Endothelial cell of umbilical vein (primary cell): ENCODE data around the gene PPIE. TPM values are rescaled to one million over a fixed set of nuclear protein-coding genes. Genes with fewer than 3 reads are reported as not detected.

Source experiments
- BruUV-seq: library from RNA; stranded (reverse); fragments of 400-500 nt; replicated peaks from 2 replicates; lab custom pipeline; 2021; lab: Mats Ljungman, UMichigan
- CTCF ChIA-PET: fragments of 300-600, 350-600 bp; sonication (Branson Sonifier 250); formaldehyde crosslinking; loops from one replicate; lab custom pipeline; 2021; ENCODE audit warnings: antibody characterized with exemption, inconsistent platforms; lab: Charles Lee
- POLR2A ChIA-PET: fragments of 300-600, 350-600 bp; sonication (Branson Sonifier 250); formaldehyde crosslinking; loops from one replicate; lab custom pipeline; 2021; ENCODE audit warnings: antibody characterized with exemption, inconsistent platforms; lab: Charles Lee
- DNase-seq: peaks from one replicate; pipeline ENCODE4 v3.0.0-alpha.2; 2011; ENCODE audit warnings: low read depth, low spot score
- FAIRE-seq: peaks from 2 replicates; lab custom pipeline; 2011; peaks lifted over from hg19 to GRCh38; lab: Jason Lieb, UNC
- H2AFZ ChIP-seq: 2 replicates; pipeline ENCODE4 v1.6.0; 2012; ENCODE audit warnings: low read depth, low read length, control low read depth, inconsistent platforms
- H3K27ac ChIP-seq: 2 replicates; pipeline ENCODE4 v1.5.1; 2011; ENCODE audit warnings: low read depth, mild to moderate bottlenecking, control low read depth, low read length, moderate library complexity; ENCODE audit not compliant: insufficient read depth
- H3K27me3 ChIP-seq, 2 experiments: 2 replicates each; pipeline versions ENCODE4 v1.6.0 to v1.6.1; 2011; ENCODE audit warnings: low read length in 2 of 2, mixed read lengths in 1 of 2; ENCODE audit not compliant: control insufficient read depth in 2 of 2, insufficient read depth in 2 of 2
- H3K36me3 ChIP-seq, 2 experiments: 2 replicates in 1 of 2; 3 replicates in 1 of 2; pipeline ENCODE4 v1.5.1; 2011; ENCODE audit warnings: low read length in 2 of 2, mild to moderate bottlenecking in 1 of 2, moderate library complexity in 1 of 2; ENCODE audit not compliant: control insufficient read depth in 2 of 2, insufficient read depth in 2 of 2; ENCODE audit errors: extremely low read depth in 1 of 2
- H3K4me1 ChIP-seq: 3 replicates; pipeline ENCODE4 v1.5.1; 2011; ENCODE audit warnings: mild to moderate bottlenecking, low read length; ENCODE audit not compliant: control insufficient read depth, insufficient read depth; ENCODE audit errors: extremely low read depth
- H3K4me2 ChIP-seq: 2 replicates; pipeline ENCODE4 v1.6.1; 2011; ENCODE audit warnings: low read length, control low read depth, mixed read lengths; ENCODE audit not compliant: insufficient read depth
- H3K4me3 ChIP-seq, 3 experiments: fragments of 200-600 bp in 1 of 3; sonication (generic), shearing (Covaris generic) in 1 of 3; replicated peaks in 1 of 3; 2 replicates each; pipeline ENCODE4 v1.5.1; 2011 to 2016; ENCODE audit warnings: control low read depth in 3 of 3, low read length in 3 of 3, mild to moderate bottlenecking in 2 of 3, inconsistent platforms in 1 of 3, low read depth in 1 of 3, moderate library complexity in 1 of 3; ENCODE audit not compliant: insufficient read depth in 1 of 3
- H3K79me2 ChIP-seq: 2 replicates; pipeline ENCODE4 v1.6.0; 2012; ENCODE audit warnings: low read length, inconsistent platforms; ENCODE audit not compliant: control insufficient read depth, insufficient read depth
- H3K9ac ChIP-seq: replicated peaks from 2 replicates; pipeline ENCODE3; 2011; ENCODE audit warnings: low read length, control low read depth; ENCODE audit not compliant: insufficient read depth; ENCODE audit errors: extremely low read depth
- H3K9me1 ChIP-seq: replicated peaks from 3 replicates; pipeline ENCODE4 v1.6.0; 2011; ENCODE audit warnings: mild to moderate bottlenecking, low read length; ENCODE audit not compliant: control insufficient read depth, insufficient read depth; ENCODE audit errors: extremely low read depth
- H3K9me3 ChIP-seq: replicated peaks from 2 replicates; pipeline ENCODE4 v1.5.1; 2012; ENCODE audit warnings: low read length, inconsistent platforms; ENCODE audit not compliant: control insufficient read depth, insufficient read depth
- H4K20me1 ChIP-seq: replicated peaks from 2 replicates; pipeline ENCODE3; 2011; ENCODE audit warnings: mild to moderate bottlenecking, low read length; ENCODE audit not compliant: control insufficient read depth, insufficient read depth; ENCODE audit errors: extremely low read depth
- EZH2 ChIP-seq: IDR thresholded peaks from 2 replicates; pipeline ENCODE4 v1.6.1; 2012; ENCODE audit warnings: borderline replicate concordance, low read depth, mild to moderate bottlenecking, moderate library complexity, low read length, inconsistent platforms; ENCODE audit not compliant: severe bottlenecking
- FOS ChIP-seq: IDR thresholded peaks from 2 replicates; pipeline ENCODE4 v1.6.1; 2011; ENCODE audit warnings: mild to moderate bottlenecking, low read length, moderate library complexity, borderline replicate concordance; ENCODE audit not compliant: insufficient read depth
- GATA2 ChIP-seq: IDR thresholded peaks from 2 replicates; pipeline ENCODE4 v1.7.0; 2011; ENCODE audit warnings: low read depth, mild to moderate bottlenecking, moderate library complexity, mixed read lengths, low read length; ENCODE audit not compliant: insufficient read length, insufficient read depth
- JUN ChIP-seq: IDR thresholded peaks from 2 replicates; pipeline ENCODE4 v1.6.1; 2011; ENCODE audit warnings: borderline replicate concordance, low read depth; ENCODE audit not compliant: insufficient read length, insufficient read depth
- MYC ChIP-seq: IDR thresholded peaks from one replicate; pipeline ENCODE4 v1.6.1; 2011; ENCODE audit warnings: mild to moderate bottlenecking, low read depth, low read length
- POLR2A ChIP-seq: IDR thresholded peaks from 2 replicates; pipeline ENCODE4 v1.6.1; 2012; ENCODE audit warnings: low read depth, mild to moderate bottlenecking, control low read depth, low read length
- POLR2AphosphoS5 ChIP-seq: IDR thresholded peaks from 2 replicates; pipeline ENCODE4 v1.6.1; 2012; ENCODE audit warnings: low read depth, mild to moderate bottlenecking, control low read depth, low read length, moderate library complexity; ENCODE audit not compliant: insufficient read depth
- dilution Hi-C: fragments of 300-500 bp; cut with MboI; formaldehyde crosslinking; loops from one replicate; pipeline ENCODE4 v1.15.0; 2019; ENCODE audit warnings: low sequenced_read_pairs; ENCODE audit not compliant: extremely low pct_ligation_motif_present
- intact Hi-C: fragments of 100-400 bp; cut with micrococcal nuclease; formaldehyde crosslinking; loops from one replicate; pipeline ENCODE4 v1.10.0; 2022
- polyA plus RNA-seq, 4 experiments: library from polyadenylated mRNA; depleted of rRNA in 3 of 4; stranded (reverse) in 3 of 4; unstranded in 1 of 4; fragments of >200 nt; gene quantifications; 2 replicates each; pipeline versions ENCODE4 v1.2.1 to v1.2.3, GENCODE V29; 2011 to 2012; ENCODE audit warnings: missing spikeins in 1 of 4
- total RNA-seq: library from RNA; stranded (reverse); gene quantifications from 2 replicates; pipeline ENCODE4 v1.2.3, GENCODE V29; 2021
- TF ChIP-seq, protein P1 (sequence below): IDR thresholded peaks from 2 replicates; pipeline ENCODE4 v1.6.1; 2011; ENCODE audit not compliant: insufficient read depth, insufficient read length
- TF ChIP-seq, protein P2 (sequence below), 2 donors: IDR thresholded peaks; 1 replicate in 1 of 2; 2 replicates in 1 of 2; pipeline ENCODE4 v1.5.1; 2011; ENCODE audit warnings: low read length in 2 of 2, mild to moderate bottlenecking in 2 of 2, moderate library complexity in 2 of 2, control low read depth in 1 of 2, inconsistent platforms in 1 of 2, low read depth in 1 of 2; ENCODE audit not compliant: insufficient read depth in 1 of 2; ENCODE audit errors: extremely low read depth in 1 of 2

The PPIE gene
- total and polyA plus RNA-seq, 2 donors (not counting 3 experiments of a cell fraction or from before 2014, with no cell fraction given): 44.4 to 74.9 TPM

DNA sequence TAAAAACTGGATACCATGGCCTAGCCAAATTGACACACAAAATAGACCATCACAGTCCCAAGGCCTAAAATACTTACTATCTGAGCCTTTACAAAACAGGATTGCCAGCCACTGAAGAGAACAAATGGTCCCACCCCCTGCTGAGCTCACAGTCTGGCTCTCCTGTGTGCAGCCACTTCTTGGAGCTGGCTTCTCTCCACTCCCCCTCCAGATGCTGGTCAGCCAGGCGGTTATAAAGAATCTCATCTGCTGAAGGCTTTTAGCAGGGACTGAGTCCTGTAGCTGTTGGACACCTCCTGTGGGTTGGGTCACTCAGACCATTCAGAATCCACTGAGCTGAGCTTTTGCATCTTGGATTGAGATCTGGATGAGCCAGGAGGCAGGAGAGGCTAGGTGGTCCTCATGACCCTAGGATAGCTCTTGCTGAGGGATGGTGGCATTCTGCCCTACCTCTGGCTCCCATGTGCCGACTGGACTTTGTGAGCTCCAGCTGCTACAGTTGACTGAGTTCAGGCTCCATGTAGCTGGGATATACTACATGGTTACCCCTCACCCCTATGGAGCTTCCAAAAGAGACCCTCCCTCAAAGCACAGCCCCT lies 16.3 kb downstream of the PPIE start:
- Histone ChIP-seq H3K79me2 (no peaks in the 10 kb centered on the region), H3K4me1 (no peaks in the 10 kb centered on the region), H3K9me3 (no peaks in the 10 kb centered on the region), H3K4me2 (no peak overlapping the region), H3K27ac (no peak overlapping the region), H3K4me3 (no peak overlapping the region), H3K9me1 (no peaks in the 10 kb centered on the region), H2AFZ (no peak overlapping the region), H3K36me3 (peaks cover 14 to 36% of the 10 kb centered on the region in 2 experiments), H3K9ac (no peak overlapping the region), H3K27me3 (no peaks in the 10 kb centered on the region), H4K20me1 (no peaks in the 10 kb centered on the region)
- intact Hi-C loops: no loop called here
- DNase-seq (no peak), FAIRE-seq (no peak)
- dilution Hi-C loops: no loop called here
- ChIA-PET CTCF (interaction anchor here (1.6 kb wide), 1 partner anchor 9 kb away, joined by 4 read pairs; no protein-coding TSS in a partner anchor), POLR2A (no interaction called here)
- no TSS peak for BruUV-seq
- no peak for TF ChIP-seq GATA2
- TF ChIP-seq, protein P1, sequence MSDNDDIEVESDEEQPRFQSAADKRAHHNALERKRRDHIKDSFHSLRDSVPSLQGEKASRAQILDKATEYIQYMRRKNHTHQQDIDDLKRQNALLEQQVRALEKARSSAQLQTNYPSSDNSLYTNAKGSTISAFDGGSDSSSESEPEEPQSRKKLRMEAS: no peak
- no peak for TF ChIP-seq MYC
- TF ChIP-seq POLR2A: no peak
- TF ChIP-seq EZH2: no peak
- TF ChIP-seq FOS: no peak
- TF ChIP-seq JUN: no peak
- TF ChIP-seq POLR2AphosphoS5: no peak
- TF ChIP-seq, protein P2, sequence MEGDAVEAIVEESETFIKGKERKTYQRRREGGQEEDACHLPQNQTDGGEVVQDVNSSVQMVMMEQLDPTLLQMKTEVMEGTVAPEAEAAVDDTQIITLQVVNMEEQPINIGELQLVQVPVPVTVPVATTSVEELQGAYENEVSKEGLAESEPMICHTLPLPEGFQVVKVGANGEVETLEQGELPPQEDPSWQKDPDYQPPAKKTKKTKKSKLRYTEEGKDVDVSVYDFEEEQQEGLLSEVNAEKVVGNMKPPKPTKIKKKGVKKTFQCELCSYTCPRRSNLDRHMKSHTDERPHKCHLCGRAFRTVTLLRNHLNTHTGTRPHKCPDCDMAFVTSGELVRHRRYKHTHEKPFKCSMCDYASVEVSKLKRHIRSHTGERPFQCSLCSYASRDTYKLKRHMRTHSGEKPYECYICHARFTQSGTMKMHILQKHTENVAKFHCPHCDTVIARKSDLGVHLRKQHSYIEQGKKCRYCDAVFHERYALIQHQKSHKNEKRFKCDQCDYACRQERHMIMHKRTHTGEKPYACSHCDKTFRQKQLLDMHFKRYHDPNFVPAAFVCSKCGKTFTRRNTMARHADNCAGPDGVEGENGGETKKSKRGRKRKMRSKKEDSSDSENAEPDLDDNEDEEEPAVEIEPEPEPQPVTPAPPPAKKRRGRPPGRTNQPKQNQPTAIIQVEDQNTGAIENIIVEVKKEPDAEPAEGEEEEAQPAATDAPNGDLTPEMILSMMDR (IDR thresholded peaks at IDR 0.05; ENCODE audit: extremely low read depth in 1 of 2, insufficient read depth in 1 of 2, low read depth in 1 of 2, low read length in 2 of 2): no peak
